K562 (cell line): Measurements from ENCODE around the gene PCBD2. TPM values are rescaled to one million over a fixed set of nuclear protein-coding genes. Genes with fewer than 3 reads are reported as not detected.
A peak's percentile ranks its signal among the peaks of the same experiment; 100 is the strongest.

ENCODE experiments used
- ATAC-seq: fragments of 200-7000 bp; cut with Tn5 transposase; 3 replicates; pipeline ENCODE4 v1.9.1; 2020; ENCODE audit warnings: moderate library complexity
- BruUV-seq: library from RNA; stranded (reverse); fragments of 400-500 nt; replicated peaks from 2 replicates; lab custom pipeline; 2021; lab: Mats Ljungman, UMichigan
- CTCF ChIA-PET: fragments of 300-600 bp; formaldehyde crosslinking; extraction: SDS; loops from one replicate; lab custom pipeline; 2021; ENCODE audit warnings: low intra/inter-chr PET ratio; lab: Yijun Ruan, JAX
- POLR2A ChIA-PET: fragments of 300-600, 350-650 bp; sonication (Branson Sonifier 250); formaldehyde crosslinking; extraction: SDS; loops from one replicate; lab custom pipeline; 2021; ENCODE audit warnings: antibody characterized with exemption, inconsistent platforms; lab: Yijun Ruan, JAX
- DNase-seq, 4 experiments: peaks; one replicate each; pipeline versions ENCODE4 v3.0.0 to v3.0.0-alpha.2; 2011 to 2018; ENCODE audit warnings: low spot score in 3 of 4, mixed read lengths in 3 of 4; ENCODE audit errors: extremely low read depth in 1 of 4
- FAIRE-seq: peaks from 2 replicates; lab custom pipeline; 2011; peaks lifted over from hg19 to GRCh38; lab: Jason Lieb, UNC
- H2AFZ ChIP-seq: 2 replicates; pipeline ENCODE4 v1.6.0; 2011; ENCODE audit warnings: low read depth, low read length, control low read depth, inconsistent platforms
- H3K27ac ChIP-seq: fragments of 200-600 bp; 3 replicates; pipeline ENCODE4 v1.8.0; 2011; ENCODE audit warnings: low read depth, mild to moderate bottlenecking, control low read depth, inconsistent platforms, low read length, moderate library complexity, mixed read lengths; ENCODE audit errors: extremely low read depth
- H3K27me3 ChIP-seq, 2 experiments: fragments of 300-600 bp in 1 of 2; 2 replicates in 1 of 2; 3 replicates in 1 of 2; pipeline versions ENCODE4 v1.6.0 to v1.8.0; 2011; ENCODE audit warnings: inconsistent platforms in 2 of 2, low read length in 2 of 2, mild to moderate bottlenecking in 1 of 2, mixed read lengths in 1 of 2, moderate library complexity in 1 of 2; ENCODE audit not compliant: control insufficient read depth in 2 of 2, insufficient read depth in 2 of 2
- H3K36me3 ChIP-seq: fragments of 300-600 bp; 3 replicates; pipeline ENCODE4 v1.8.0; 2011; ENCODE audit warnings: mild to moderate bottlenecking, low read length, inconsistent platforms; ENCODE audit not compliant: control insufficient read depth, insufficient read depth
- H3K4me1 ChIP-seq, 2 experiments: fragments of 200-600 bp in 1 of 2; replicated peaks in 1 of 2; 2 replicates in 1 of 2; 3 replicates in 1 of 2; pipeline versions ENCODE4 v1.5.1 to v1.8.0; 2011; ENCODE audit warnings: inconsistent platforms in 2 of 2, low read length in 2 of 2, mild to moderate bottlenecking in 1 of 2, mixed read lengths in 1 of 2, moderate library complexity in 1 of 2; ENCODE audit not compliant: control insufficient read depth in 2 of 2, insufficient read depth in 2 of 2
- H3K4me2 ChIP-seq: 2 replicates; pipeline ENCODE4 v1.6.1; 2011; ENCODE audit warnings: low read length, control low read depth, inconsistent platforms, mixed read lengths; ENCODE audit not compliant: insufficient read depth
- H3K4me3 ChIP-seq: fragments of 200-600 bp; sonication (generic), shearing (Covaris generic); 2 replicates; pipeline ENCODE4 v1.5.1; 2016; ENCODE audit warnings: control low read depth, inconsistent platforms
- H3K79me2 ChIP-seq: fragments of 200-600 bp; 3 replicates; pipeline ENCODE4 v1.8.0; 2011; ENCODE audit warnings: low read length, inconsistent platforms; ENCODE audit not compliant: control insufficient read depth, insufficient read depth
- H3K9ac ChIP-seq, 2 experiments: 2 replicates each; pipeline versions ENCODE4 v1.6.0 to v1.6.1; 2011; ENCODE audit warnings: low read depth in 2 of 2, low read length in 2 of 2, control low read depth in 1 of 2, inconsistent platforms in 1 of 2, mild to moderate bottlenecking in 1 of 2, mixed read lengths in 1 of 2; ENCODE audit not compliant: insufficient read depth in 1 of 2
- H3K9me1 ChIP-seq: one replicate; pipeline ENCODE4 v1.6.0; 2011; ENCODE audit warnings: inconsistent platforms, mild to moderate bottlenecking, low read length, moderate library complexity; ENCODE audit not compliant: control insufficient read depth, insufficient read depth
- H3K9me3 ChIP-seq: replicated peaks from 2 replicates; pipeline ENCODE4 v1.5.1; 2011; ENCODE audit warnings: low read depth, low read length, inconsistent platforms; ENCODE audit not compliant: control insufficient read depth, insufficient read depth
- H4K20me1 ChIP-seq: replicated peaks from 2 replicates; pipeline ENCODE4 v1.6.1; 2011; ENCODE audit warnings: low read length, inconsistent platforms, mixed read lengths; ENCODE audit not compliant: control insufficient read depth, insufficient read depth
- ATF3 ChIP-seq, 2 experiments: fragments of 450-650 bp in 1 of 2; sonication (generic) in 1 of 2; formaldehyde crosslinking in 1 of 2; IDR thresholded peaks in 1 of 2; conservative IDR thresholded peaks in 1 of 2; 2 replicates each; pipeline versions ENCODE4 v1.6.1 to v1.8.1; 2016 to 2023; ENCODE audit warnings: mild to moderate bottlenecking in 2 of 2, moderate library complexity in 2 of 2, inconsistent platforms in 1 of 2, missing genetic modification reagents in 1 of 2
- ELF4 ChIP-seq: fragments of 450-650 bp; formaldehyde crosslinking; IDR thresholded peaks from 2 replicates; pipeline ENCODE4 v1.4.0; 2022; ENCODE audit warnings: missing genetic modification characterization
- WGBS: fragments of 100-300 bp; shearing (Covaris generic); methylation state at CpG from one replicate; pipeline ENCODE4 v1.1.6; 2016; ENCODE audit warnings: low coverage, mixed read lengths; ENCODE audit not compliant: insufficient coverage; ENCODE audit errors: missing lambda C conversion rate; 5-methylcytosine and 5-hydroxymethylcytosine counted together
- in situ Hi-C: fragments of 300-500 bp; cut with MboI; formaldehyde crosslinking; loops from 4 replicates; pipeline ENCODE4 v1.15.0; 2018; ENCODE audit warnings: inconsistent platforms, mixed read lengths
- intact Hi-C: fragments of 100-400 bp; cut with micrococcal nuclease; formaldehyde crosslinking; loops from 2 replicates; pipeline ENCODE4 v1.14.2; 2022
- polyA plus RNA-seq, 8 experiments: library from polyadenylated mRNA; depleted of rRNA in 4 of 8; stranded (reverse) in 5 of 8; unstranded in 3 of 8; fragments of >200 nt; fragmentation: Nextera tagmentation in 2 of 8; fragmentation: Illumina TruSeq in 1 of 8; extraction: Ambion mirVana in 2 of 8; extraction: Trizol in 1 of 8; gene quantifications; 2 replicates each; pipeline versions ENCODE4 v1.2.1 to v1.2.3, GENCODE V29; 2011 to 2014; ENCODE audit warnings: inconsistent platforms in 1 of 8, missing spikeins in 1 of 8
- total RNA-seq, 7 experiments: library from RNA; depleted of rRNA in 6 of 7; stranded (reverse); fragments of >200 nt in 6 of 7; fragmentation: Illumina TruSeq in 2 of 7; extraction: Trizol in 2 of 7; gene quantifications; 2 replicates each; pipeline versions ENCODE4 v1.2.1 to v1.2.3, GENCODE V29; 2011 to 2021; ENCODE audit warnings: low replicate concordance in 1 of 7
- TF ChIP-seq, protein P1 (sequence below), 2 experiments: fragments of 450-650 bp; formaldehyde crosslinking in 1 of 2; IDR thresholded peaks; 2 replicates each; pipeline versions ENCODE4 v1.4.0 to v1.6.1; 2014 to 2020; ENCODE audit warnings: mild to moderate bottlenecking in 2 of 2, borderline replicate concordance in 1 of 2, low read depth in 1 of 2

The PCBD2 gene
- total and polyA plus RNA-seq, 9 of the 15 experiments (the other 6 are each of a cell fraction or from before 2014, with no cell fraction given): 5.2 to 13.8 (median 7.8) TPM

GRCh38 chr5:134877159-134877558 is 27.8 kb upstream of the PCBD2 start (continued):
- TF ChIP-seq, protein P1, sequence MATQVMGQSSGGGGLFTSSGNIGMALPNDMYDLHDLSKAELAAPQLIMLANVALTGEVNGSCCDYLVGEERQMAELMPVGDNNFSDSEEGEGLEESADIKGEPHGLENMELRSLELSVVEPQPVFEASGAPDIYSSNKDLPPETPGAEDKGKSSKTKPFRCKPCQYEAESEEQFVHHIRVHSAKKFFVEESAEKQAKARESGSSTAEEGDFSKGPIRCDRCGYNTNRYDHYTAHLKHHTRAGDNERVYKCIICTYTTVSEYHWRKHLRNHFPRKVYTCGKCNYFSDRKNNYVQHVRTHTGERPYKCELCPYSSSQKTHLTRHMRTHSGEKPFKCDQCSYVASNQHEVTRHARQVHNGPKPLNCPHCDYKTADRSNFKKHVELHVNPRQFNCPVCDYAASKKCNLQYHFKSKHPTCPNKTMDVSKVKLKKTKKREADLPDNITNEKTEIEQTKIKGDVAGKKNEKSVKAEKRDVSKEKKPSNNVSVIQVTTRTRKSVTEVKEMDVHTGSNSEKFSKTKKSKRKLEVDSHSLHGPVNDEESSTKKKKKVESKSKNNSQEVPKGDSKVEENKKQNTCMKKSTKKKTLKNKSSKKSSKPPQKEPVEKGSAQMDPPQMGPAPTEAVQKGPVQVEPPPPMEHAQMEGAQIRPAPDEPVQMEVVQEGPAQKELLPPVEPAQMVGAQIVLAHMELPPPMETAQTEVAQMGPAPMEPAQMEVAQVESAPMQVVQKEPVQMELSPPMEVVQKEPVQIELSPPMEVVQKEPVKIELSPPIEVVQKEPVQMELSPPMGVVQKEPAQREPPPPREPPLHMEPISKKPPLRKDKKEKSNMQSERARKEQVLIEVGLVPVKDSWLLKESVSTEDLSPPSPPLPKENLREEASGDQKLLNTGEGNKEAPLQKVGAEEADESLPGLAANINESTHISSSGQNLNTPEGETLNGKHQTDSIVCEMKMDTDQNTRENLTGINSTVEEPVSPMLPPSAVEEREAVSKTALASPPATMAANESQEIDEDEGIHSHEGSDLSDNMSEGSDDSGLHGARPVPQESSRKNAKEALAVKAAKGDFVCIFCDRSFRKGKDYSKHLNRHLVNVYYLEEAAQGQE (IDR thresholded peaks at IDR 0.05; ENCODE audit: borderline replicate concordance): no peak
- TF ChIP-seq, protein P1 (CRISPR knock-in tag; IDR thresholded peaks at IDR 0.05; ENCODE audit: low read depth): no peak
- TF ChIP-seq, all 486 proteins: peak for 12

- WGBS: 88% methylated on average over 3 of the region's 3 CpGs
- peaks cover 8% of the 10 kb centered on the region; the same call in 2 of the 3 replicates for H3K79me2 ChIP-seq
- no TSS peak for BruUV-seq
These were observed 26.5 kb upstream of the PCBD2 start for GRCh38 chr5:134878403-134878802.

More at GRCh38 chr5:134878403-134878802, 26.5 kb upstream of the PCBD2 start:
- CTCF ChIA-PET: no interaction called here
- no peak overlapping the region for H2AFZ ChIP-seq
- POLR2A ChIA-PET: interaction anchor here (0.8 to 1.4 kb wide), 3 partner anchors 14 to 22 kb away, joined by 3 to 4 read pairs (median 3); no protein-coding TSS in a partner anchor
- TF ChIP-seq ELF4 (CRISPR knock-in tag): no peak
- TF ChIP-seq ATF3 (IDR thresholded peaks at IDR 0.05): peak; percentile 42; the same call in 1 of the 2 replicates
- TF ChIP-seq ATF3 (CRISPR knock-in tag; conservative IDR thresholded peaks at IDR 0.05): no peak
- TF ChIP-seq, all 486 proteins: peak for 1
- H3K9me3 ChIP-seq: no peaks in the 10 kb centered on the region
- no peaks in the 10 kb centered on the region for H3K36me3 ChIP-seq
- H3K27ac ChIP-seq: no peak overlapping the region
- H3K9ac ChIP-seq: no peak overlapping the region
- no peak overlapping the region for H3K4me3 ChIP-seq
- FAIRE-seq (no peak), ATAC-seq (no peak), DNase-seq (no peak)
- in situ Hi-C loops (no loop called here), intact Hi-C loops (no loop called here)
- H3K27me3 ChIP-seq: no peaks in the 10 kb centered on the region
- no peaks in the 10 kb centered on the region for H3K9me1 ChIP-seq
- peaks cover 18 to 19% of the 10 kb centered on the region in 2 experiments; a peak in 4 of 5 replicates for H3K4me1 ChIP-seq
- no peaks in the 10 kb centered on the region for H4K20me1 ChIP-seq
- H3K4me2 ChIP-seq: no peak overlapping the region
